Activated T-cell treated with anti-CD3 and anti-CD28 coated beads for 1 hour (primary cell): ENCODE data around the gene SLC9A5.

Source experiments
- DNase-seq: peaks from one replicate; pipeline ENCODE4 v3.0.0-alpha.2; 2020; ENCODE audit warnings: low read depth

Gene SLC9A5

GRCh38 chr16:67256701-67257230 is 8.0 kb downstream of the SLC9A5 start:
- DNase-seq, result no peak

GRCh38 chr16:67257486-67258160 is 8.8 kb downstream of the SLC9A5 start:
- DNase-seq, result no peak

- DNase-seq, result no peak
Observed at GRCh38 chr16:67258161-67258835, 9.5 kb downstream of the SLC9A5 start.

GRCh38 chr16:67259705-67260104 is 10.9 kb downstream of the SLC9A5 start:
- no peak for DNase-seq

GRCh38 chr16:67260426-67261063 is 11.8 kb downstream of the SLC9A5 start:
- no peak for DNase-seq

GRCh38 chr16:67263201-67263600 is 14.4 kb downstream of the SLC9A5 start:
- no peak for DNase-seq

GRCh38 chr16:67264277-67264676 is 15.5 kb downstream of the SLC9A5 start:
- DNase-seq, result no peak

- DNase-seq, result no peak
Observed at GRCh38 chr16:67264866-67265265, 16.1 kb downstream of the SLC9A5 start.

- DNase-seq, result no peak
Observed at GRCh38 chr16:67265834-67266233, 17.1 kb downstream of the SLC9A5 start.

- DNase-seq, result no peak
Observed at GRCh38 chr16:67268136-67268579, 19.4 kb downstream of the SLC9A5 start.

GRCh38 chr16:67269766-67270165 is 21.0 kb downstream of the SLC9A5 start:
- no peak for DNase-seq

- no peak for DNase-seq
Observed at GRCh38 chr16:67270931-67271338, 22.2 kb downstream of the SLC9A5 start.

GRCh38 chr16:67271446-67271845 is 22.7 kb downstream of the SLC9A5 start:
- DNase-seq, result no peak

GRCh38 chr16:67275321-67275720 is 26.5 kb downstream of the SLC9A5 start:
- DNase-seq, result no peak

GRCh38 chr16:67277294-67277998 is 28.7 kb downstream of the SLC9A5 start:
- DNase-seq, result no peak

GRCh38 chr16:67277999-67278772 is 29.4 kb downstream of the SLC9A5 start:
- DNase-seq, result no peak

- DNase-seq, result peak; percentile 6
Observed at GRCh38 chr16:67278773-67279295, 30.1 kb downstream of the SLC9A5 start.

GRCh38 chr16:67279296-67280089 is 30.7 kb downstream of the SLC9A5 start, which contains the start of gene PLEKHG4:
TSS of gene PLEKHG4 (plus strand) at chr16:67279532. CDS start at chr16:67280045, 513 bp downstream.
- DNase-seq, result peak; percentile 67

GRCh38 chr16:67280090-67281015 is 31.6 kb downstream of the SLC9A5 start:
- no peak for DNase-seq
